Neural progenitor cell (in vitro differentiated cells): ENCODE results near the gene UMAD1.

Experiments
- CTCF ChIP-seq: fragments of 200-600 bp; sonication (generic); IDR thresholded peaks from 2 replicates; pipeline ENCODE4 v1.5.1; 2017; ENCODE audit warnings: antibody characterized with exemption, mild to moderate bottlenecking
- EZH2 ChIP-seq: fragments of 200-600 bp; sonication (generic); IDR thresholded peaks from 2 replicates; pipeline ENCODE4 v1.6.1; 2017; ENCODE audit warnings: antibody characterized with exemption, mild to moderate bottlenecking, moderate library complexity

DNA sequence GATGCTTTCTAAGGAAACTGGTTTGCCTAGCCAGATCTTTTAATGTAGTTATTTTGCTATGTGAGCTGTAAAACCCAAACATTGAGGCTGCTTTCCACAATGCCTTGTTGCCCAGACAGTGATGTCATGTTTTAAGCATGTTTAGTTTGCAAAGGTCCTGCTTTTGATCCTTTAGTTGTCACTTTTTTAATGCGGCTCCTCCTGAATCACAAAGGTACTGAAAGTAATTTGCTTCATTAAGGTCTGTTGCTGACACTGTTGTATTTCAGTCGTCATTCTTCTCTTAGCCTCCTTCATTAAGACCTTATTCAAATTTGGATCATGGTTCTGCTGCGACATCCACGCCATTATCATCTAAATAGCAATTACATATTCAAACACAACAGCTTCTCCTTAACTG is 67.3 kb downstream of the UMAD1 start:
- TF ChIP-seq CTCF (no peak), EZH2 (no peak)
